NCI-H128 (cell line): ENCODE results near the gene BDNF.

Experiments used
- DNase-seq: peaks from one replicate; lab custom pipeline; 2025; ENCODE audit not compliant: unreplicated experiment; lab: John Stamatoyannopoulos, UW

Gene BDNF

GRCh38 chr11:27605422-27605821, 94.8 kb downstream of the BDNF start:
- DNase-seq = no peak
